HG03460 (cell line): ENCODE data around the gene RNF103.

Experiments used
- ATAC-seq: cut with Tn5 transposase; IDR thresholded peaks from one replicate; pipeline ENCODE4 v1.9.1; 2021; ENCODE audit not compliant: unreplicated experiment

RNF103 gene

GRCh38 chr2:86577817-86578456 is 45.7 kb downstream of the RNF103 start:
- no peak for ATAC-seq

- ATAC-seq = no peak
These were observed 53.6 kb downstream of the RNF103 start for GRCh38 chr2:86570059-86570458.

- ATAC-seq = no peak
These were observed 56.9 kb downstream of the RNF103 start for GRCh38 chr2:86566821-86567190.

GRCh38 chr2:86566158-86566820 is 57.4 kb downstream of the RNF103 start:
- ATAC-seq = no peak

GRCh38 chr2:86563650-86564061 is 60.0 kb downstream of the RNF103 start:
- no peak for ATAC-seq

- ATAC-seq = peak; percentile 86
These were observed 60.6 kb downstream of the RNF103 start, which contains the start of gene CHMP3 for GRCh38 chr2:86562922-86563649. Gene CHMP3 (minus strand): TSS chr2:86563443. CDS start chr2:86563348, 95 bp downstream.

GRCh38 chr2:86562485-86562921 is 61.2 kb downstream of the RNF103 start:
- peak; percentile 19 for ATAC-seq

GRCh38 chr2:86557836-86558235 is 65.8 kb downstream of the RNF103 start:
- ATAC-seq = no peak

- no peak for ATAC-seq
These were observed 67.2 kb downstream of the RNF103 start for GRCh38 chr2:86556508-86556907.
